Fibroblast of villous mesenchyme (primary cell): ENCODE data around the gene ARHGAP30. TPM values are rescaled to one million over a fixed set of nuclear protein-coding genes. Genes with fewer than 3 reads are reported as not detected.
A peak's percentile ranks its signal among the peaks of the same experiment; 100 is the strongest.

ENCODE experiments used
- DNase-seq: peaks from one replicate; pipeline ENCODE4 v3.0.0-alpha.2; 2010; ENCODE audit warnings: low read depth
- H3K4me3 ChIP-seq: 2 replicates; pipeline ENCODE4 v1.5.1; 2011; ENCODE audit warnings: low read depth, mild to moderate bottlenecking, low read length
- total RNA-seq: library from RNA; depleted of rRNA; stranded (reverse); fragments of >200 nt; gene quantifications from 2 replicates; pipeline ENCODE4 v1.2.3, GENCODE V29; 2012
- TF ChIP-seq, protein P1 (sequence below): IDR thresholded peaks from 2 replicates; pipeline ENCODE4 v1.5.1; 2012; ENCODE audit warnings: low read depth, mild to moderate bottlenecking, low read length; ENCODE audit not compliant: insufficient read depth

Gene ARHGAP30
- total RNA-seq, 1 donor: under 0.01 TPM

DNA sequence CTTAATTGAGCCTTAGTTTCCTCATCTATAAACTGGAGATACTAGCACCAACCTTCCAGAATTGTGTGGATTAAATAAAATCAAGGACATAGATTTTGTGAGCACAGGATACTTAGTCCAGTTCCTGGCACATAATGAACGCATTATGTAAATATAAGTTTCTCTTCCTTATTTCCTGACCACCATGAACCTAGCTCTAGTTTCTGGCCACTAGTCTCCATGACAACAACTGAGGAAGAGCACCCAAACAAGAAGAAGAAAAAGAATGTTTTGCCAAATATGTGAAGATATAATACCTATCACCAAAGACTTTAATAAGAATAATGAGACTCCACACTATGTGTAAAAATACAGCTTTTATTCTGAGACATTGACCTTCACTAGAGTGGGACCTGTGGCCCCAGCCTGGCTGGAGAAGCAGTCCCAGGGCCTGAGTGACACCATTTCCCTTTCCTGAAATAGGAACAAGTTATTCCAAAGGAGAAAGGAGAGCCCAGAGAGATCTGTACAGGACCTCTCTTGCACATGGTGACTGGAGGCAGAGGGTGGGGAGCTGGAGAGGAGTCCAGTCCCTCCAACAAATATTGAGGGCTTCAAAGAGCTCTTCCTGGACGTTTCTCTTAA is 23.0 kb downstream of the ARHGAP30 start:
- TF ChIP-seq, protein P1, sequence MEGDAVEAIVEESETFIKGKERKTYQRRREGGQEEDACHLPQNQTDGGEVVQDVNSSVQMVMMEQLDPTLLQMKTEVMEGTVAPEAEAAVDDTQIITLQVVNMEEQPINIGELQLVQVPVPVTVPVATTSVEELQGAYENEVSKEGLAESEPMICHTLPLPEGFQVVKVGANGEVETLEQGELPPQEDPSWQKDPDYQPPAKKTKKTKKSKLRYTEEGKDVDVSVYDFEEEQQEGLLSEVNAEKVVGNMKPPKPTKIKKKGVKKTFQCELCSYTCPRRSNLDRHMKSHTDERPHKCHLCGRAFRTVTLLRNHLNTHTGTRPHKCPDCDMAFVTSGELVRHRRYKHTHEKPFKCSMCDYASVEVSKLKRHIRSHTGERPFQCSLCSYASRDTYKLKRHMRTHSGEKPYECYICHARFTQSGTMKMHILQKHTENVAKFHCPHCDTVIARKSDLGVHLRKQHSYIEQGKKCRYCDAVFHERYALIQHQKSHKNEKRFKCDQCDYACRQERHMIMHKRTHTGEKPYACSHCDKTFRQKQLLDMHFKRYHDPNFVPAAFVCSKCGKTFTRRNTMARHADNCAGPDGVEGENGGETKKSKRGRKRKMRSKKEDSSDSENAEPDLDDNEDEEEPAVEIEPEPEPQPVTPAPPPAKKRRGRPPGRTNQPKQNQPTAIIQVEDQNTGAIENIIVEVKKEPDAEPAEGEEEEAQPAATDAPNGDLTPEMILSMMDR: no peak
- H3K4me3 ChIP-seq: peak overlapping the region; percentile 96
- no peak for DNase-seq

DNA sequence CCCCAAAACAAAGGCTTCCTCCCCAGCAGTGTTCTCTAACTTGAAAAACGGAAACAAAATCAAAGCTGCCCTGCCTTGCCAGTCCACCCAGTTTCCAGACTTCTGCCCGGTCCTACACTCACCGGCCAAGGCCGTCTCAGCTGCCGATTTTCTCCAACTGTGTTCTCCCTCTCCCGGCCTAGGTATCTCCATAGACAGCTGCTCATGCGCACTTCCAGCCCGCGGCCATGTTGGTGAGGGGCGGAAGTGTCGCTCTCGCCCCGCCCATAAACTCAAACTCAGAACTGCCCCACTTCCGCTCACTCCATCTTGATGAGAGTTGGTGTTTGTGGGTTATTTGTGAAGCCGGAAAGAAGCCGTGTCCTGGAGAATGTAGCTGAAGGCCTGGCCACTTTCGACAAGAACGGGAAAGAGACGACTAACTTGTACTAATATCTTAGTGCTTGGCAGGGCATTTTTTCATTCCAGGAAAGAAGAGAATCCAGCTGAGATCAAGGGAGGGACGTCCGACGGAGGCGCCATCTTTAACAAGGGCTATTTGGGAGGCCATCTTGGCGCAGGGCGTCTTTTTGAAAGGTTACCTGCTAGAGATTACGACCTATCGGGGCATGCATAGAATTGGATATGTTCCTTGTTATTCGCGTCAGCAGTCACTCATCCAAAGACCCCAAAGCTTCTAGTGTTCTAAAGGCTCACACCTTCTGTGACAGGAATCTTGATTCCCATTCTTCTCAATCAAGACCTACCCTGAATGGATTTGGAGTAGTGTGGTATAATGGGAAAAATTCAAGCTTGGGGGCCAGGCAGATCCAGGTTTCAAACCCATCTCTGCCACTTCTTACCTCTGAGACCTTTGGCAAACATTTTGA is 23.7 kb downstream of the ARHGAP30 start, which contains the start of gene USF1:
TSS of gene USF1 (minus strand) at position 242 of the 869 bp plus-strand sequence. CDS start 2,702 bp downstream, outside the sequence.
- DNase-seq: peak; percentile 97

DNA sequence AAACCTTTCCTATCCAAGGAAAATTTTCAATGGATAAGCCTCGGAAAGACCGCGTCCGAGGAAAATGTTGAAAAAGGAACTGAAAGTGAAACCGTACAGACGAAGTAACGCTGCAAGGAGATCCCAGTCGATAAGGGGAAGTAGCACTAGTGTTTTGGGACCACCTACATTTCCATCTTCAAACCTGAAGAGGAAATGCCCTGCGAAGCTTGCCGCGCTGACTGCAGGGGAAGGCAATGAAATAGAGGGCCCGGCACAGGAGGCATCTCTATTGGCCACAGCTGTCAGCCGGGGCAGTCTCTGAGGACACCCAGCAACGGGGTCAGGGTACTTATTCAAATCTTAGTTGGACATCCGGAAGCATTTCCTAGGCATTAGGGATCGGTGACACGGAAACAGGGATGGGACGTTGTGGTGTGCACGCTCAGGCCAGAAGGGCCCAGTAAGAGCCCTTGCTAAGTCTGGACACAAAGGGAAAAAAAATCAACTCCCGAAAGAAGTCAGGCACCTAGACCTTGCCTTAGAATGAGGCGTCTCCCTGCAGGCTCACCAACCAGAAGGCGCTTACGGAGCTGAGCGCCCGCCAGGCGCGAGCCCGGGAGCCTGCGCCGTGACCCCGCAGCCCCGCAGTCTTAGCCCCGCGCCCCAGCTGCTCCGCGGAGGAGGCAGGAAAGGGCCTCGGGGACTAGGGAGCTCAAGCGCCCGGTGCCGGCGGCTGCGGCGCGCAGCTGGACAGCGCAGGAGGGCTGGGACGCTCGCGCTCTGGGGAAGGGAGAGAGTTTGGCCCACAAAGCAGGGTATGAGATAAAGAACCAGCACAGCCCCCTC is 24.6 kb downstream of the ARHGAP30 start:
- H3K4me3 ChIP-seq: peak overlapping the region; percentile 96
- TF ChIP-seq, protein P1: no peak
- DNase-seq: peak; percentile 78

More for the DNA sequence above, 23.7 kb downstream of the ARHGAP30 start, which contains the start of gene USF1:
- H3K4me3 ChIP-seq: peak within 1 kb of the TSS; percentile 96
- TF ChIP-seq, protein P1: no peak

DNA sequence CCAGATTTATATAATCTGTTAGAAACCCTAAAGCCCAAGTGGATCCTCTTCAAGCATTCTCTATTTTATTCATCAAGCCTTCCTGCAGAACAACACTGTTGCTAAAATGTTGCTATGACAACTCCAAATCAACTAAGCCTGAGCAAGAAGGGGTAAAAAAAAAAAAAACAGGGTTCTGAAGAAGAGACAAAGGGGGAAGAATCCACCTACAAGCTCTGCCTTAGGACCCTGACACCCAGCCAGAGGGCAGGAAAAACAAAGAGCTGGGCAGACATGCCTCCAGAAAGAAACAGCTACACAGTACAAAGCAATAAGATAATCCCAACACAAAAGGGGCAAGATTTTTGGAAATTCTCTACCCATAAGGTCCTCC is 25.2 kb downstream of the ARHGAP30 start:
- DNase-seq: no peak
- TF ChIP-seq, protein P1: no peak
- H3K4me3 ChIP-seq: peak overlapping the region; percentile 96

DNA sequence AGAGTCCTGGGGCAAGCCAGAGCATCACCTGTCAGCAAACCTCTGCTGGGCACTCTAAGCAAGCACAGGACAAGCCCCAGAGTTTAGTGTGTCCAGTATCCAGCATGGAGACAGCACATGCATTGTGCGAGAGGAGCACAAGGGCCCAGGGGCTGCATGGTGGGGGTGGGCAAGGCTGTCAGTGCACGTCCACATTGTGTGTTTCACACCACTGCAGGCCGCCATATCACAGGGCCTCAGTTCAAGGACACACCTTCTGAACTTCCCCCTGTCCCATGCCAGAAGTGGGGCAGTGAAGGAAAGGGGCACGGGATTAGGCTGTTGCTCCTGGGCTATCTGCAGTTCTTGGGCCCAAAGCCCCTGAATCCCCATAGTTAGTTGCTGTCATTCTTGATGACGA is 30.1 kb downstream of the ARHGAP30 start:
- TF ChIP-seq, protein P1: no peak
- H3K4me3 ChIP-seq: no peak overlapping the region
- DNase-seq: no peak

DNA sequence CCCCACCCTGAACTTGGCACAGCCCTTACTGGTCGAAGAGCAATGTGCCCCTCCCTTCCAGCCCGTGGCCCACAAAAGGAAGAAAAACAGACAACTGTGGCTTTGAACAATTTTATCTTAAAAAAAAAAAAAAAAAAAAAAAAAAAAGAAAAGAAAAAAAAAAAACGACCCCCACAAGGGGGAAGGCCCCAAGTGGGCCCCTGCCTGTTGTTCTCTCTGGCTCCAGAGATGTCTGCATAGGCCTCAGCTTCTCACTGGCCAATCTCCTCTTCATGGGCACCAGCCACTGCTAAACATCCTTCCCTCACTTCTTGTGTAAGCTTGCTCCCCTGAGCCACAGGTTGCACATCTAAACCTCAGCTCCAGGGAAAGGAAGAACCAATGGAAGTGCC is 30.5 kb downstream of the ARHGAP30 start:
- TF ChIP-seq, protein P1: no peak
- no peak for DNase-seq
- H3K4me3 ChIP-seq: no peak overlapping the region
